ENCODE results near the gene NGFR.

The NGFR gene

DNA sequence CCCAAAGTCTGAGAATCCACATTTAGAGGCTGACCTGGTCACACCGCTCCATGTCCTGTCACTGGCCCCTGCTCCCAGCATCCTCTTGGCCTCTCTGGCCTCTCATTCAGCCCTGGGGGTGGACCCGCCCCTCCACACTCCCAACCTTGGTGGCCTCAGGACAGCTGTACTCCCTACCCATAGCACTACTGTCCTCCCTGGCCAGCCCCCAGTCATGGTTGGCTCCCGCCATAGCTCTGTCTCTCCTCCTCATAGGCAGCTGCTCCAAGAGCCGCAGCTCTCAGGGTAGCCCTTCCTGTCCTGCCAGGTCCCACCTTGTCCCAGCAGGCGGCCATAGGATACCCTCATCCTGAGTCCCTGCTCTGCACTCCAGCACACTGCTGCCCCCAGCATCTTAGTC, 42.4 kb upstream of the NGFR start:
- H3K4me3 ChIP-seq (ENCODE audit: low read length): no peak overlapping the region
- no peak for DNase-seq (ENCODE audit: low read depth)
- TF ChIP-seq, protein P1, sequence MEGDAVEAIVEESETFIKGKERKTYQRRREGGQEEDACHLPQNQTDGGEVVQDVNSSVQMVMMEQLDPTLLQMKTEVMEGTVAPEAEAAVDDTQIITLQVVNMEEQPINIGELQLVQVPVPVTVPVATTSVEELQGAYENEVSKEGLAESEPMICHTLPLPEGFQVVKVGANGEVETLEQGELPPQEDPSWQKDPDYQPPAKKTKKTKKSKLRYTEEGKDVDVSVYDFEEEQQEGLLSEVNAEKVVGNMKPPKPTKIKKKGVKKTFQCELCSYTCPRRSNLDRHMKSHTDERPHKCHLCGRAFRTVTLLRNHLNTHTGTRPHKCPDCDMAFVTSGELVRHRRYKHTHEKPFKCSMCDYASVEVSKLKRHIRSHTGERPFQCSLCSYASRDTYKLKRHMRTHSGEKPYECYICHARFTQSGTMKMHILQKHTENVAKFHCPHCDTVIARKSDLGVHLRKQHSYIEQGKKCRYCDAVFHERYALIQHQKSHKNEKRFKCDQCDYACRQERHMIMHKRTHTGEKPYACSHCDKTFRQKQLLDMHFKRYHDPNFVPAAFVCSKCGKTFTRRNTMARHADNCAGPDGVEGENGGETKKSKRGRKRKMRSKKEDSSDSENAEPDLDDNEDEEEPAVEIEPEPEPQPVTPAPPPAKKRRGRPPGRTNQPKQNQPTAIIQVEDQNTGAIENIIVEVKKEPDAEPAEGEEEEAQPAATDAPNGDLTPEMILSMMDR (conservative IDR thresholded peaks at IDR 0.05; ENCODE audit: low read depth, low read length): no peak

DNA sequence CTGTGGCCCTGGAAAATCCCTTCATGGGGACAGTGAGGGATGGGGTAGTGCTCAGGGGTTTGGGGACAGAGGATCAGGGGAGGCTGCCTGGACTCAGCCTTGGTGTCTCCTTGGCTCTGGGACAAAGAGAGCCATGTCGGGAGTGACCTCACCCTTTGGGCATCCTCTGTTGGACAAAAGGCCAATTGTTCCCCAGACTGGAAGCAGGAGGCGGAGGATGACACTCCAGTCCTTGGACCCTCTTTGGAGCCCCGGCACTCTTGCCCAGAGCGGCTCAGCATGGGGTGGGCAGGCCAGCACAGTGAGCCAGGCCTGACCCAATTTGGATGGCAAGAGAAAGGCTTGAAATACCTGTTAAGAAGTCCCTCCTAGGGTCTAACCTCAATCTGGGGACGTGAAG, 41.0 kb upstream of the NGFR start:
- H3K4me3 ChIP-seq (ENCODE audit: low read length): no peak overlapping the region
- TF ChIP-seq, protein P1 (conservative IDR thresholded peaks at IDR 0.05; ENCODE audit: low read depth, low read length): no peak
- no peak for DNase-seq (ENCODE audit: low read depth)

DNA sequence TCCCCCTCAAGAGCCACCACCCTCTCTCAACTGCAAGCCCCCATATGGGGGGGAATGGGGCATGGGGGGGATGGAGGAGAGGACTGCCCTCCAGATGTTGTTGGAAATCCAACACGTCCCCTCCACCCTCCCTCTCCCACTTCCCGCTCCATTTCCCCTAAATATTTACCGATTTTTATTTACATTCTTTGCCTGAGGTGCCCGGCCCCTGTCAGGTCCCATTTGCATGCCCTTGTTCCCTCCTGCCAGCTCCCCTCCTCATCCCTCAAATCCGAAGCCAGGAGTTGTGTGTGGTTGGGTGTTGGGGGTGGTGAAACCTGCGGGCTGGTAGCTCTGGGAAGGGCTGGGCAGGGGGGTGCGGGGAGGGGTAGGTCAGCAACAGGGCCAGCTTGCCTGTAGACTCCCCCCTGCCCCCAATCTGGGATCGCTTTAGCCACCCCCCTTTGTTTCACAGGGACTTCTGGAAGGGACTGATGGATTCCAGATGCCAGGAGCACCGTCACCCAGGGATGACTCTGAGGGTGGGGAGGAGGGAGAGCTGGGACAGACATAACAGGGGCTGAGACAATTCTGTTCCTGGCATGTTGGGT, 39.7 kb upstream of the NGFR start:
- TF ChIP-seq, protein P1 (conservative IDR thresholded peaks at IDR 0.05; ENCODE audit: low read depth, low read length): no peak
- no peak for DNase-seq (ENCODE audit: low read depth)

DNA sequence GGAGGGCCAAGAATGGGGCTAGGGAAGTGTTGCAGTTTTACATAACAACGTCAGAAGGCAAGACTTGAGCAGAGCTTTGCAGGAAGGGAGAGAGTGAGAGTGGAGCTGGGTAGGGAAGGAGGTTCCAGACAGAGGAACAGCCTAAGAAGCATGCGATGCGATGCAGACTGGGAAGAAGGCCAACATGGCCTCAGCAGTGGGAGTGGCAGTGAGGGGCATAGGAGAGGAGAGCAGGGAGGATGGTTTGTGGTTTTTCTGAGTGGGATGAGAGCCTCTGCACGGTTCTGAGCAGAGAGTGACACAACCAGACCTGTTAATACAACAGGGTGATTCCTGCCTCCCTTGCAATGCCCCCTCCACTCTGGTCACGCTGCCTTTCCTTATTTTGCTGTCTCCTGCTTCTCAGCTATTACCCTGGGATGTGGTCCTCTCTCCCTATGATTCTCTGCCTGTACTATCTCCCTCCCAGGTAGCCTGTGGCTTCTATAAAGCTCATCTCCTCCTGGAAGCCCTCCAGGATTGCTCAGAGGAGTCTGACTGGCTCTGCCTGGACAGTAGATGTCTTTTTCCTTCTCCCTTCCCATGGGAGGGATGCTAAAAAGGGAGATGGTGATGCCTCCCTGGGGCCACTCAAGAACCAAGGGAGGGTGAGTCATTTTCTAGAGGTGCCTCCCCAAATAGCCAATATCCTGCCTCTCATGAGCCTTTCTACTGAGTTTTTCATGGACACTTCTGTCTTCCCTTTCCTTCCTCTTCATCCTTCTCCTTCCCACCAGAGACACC, 38.7 kb upstream of the NGFR start:
- TF ChIP-seq, protein P1 (conservative IDR thresholded peaks at IDR 0.05; ENCODE audit: low read depth, low read length): no peak
- H3K4me3 ChIP-seq (ENCODE audit: low read length): no peak overlapping the region

More for the DNA sequence above, 39.7 kb upstream of the NGFR start:
- no peak overlapping the region for H3K4me3 ChIP-seq (ENCODE audit: low read length)

DNA sequence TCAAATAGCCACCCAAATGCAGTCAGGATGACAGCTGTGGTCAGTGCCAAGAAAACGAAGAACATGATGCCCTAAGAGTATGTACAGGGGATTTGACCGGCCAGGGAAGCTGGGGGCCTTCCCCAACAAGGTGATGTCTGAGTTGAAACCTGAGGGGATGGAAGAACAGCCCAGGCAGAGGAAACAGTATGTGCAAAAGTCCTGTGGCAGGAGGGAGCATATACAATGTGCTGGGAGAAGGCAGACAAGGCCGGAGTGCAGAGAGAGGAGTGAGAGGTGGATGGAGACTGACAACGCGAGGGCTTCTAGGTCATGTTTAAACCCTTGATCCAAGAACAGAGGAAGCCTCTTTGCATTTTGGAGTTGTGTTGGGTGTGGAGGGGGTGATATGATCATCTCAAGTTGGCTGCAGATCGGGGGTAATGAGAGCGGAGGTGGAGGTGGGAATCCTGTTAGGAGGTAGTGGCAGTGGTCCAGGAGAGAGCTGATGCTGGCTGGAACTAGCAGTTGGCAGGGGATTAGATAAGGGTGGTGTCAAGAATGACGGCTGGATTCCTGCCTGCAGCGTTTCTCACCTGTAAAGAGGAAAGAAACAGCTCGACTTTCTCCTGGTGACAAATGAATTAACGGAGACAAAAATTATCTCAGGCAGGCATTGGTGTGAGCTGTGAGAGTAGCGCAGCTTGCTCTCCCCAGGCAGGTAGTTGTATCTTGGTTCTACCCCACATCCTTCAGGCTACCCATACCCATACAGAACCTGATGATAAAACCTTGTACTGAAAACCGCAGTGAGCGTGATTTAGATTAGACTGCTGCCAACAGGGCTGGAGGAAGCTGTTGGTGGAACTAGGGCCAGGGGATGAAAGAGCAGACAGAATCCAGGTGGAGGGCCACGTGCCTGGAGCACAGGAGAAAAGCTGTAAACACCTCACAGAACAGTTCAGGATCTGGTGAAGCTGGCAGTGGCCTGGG, 37.2 kb upstream of the NGFR start:
- DNase-seq (ENCODE audit: low read depth): no peak
- TF ChIP-seq, protein P1 (conservative IDR thresholded peaks at IDR 0.05; ENCODE audit: low read depth, low read length): no peak
- no peak overlapping the region for H3K4me3 ChIP-seq (ENCODE audit: low read length)

More for the DNA sequence above, 38.7 kb upstream of the NGFR start:
- DNase-seq (ENCODE audit: low read depth): peak; percentile 10

DNA sequence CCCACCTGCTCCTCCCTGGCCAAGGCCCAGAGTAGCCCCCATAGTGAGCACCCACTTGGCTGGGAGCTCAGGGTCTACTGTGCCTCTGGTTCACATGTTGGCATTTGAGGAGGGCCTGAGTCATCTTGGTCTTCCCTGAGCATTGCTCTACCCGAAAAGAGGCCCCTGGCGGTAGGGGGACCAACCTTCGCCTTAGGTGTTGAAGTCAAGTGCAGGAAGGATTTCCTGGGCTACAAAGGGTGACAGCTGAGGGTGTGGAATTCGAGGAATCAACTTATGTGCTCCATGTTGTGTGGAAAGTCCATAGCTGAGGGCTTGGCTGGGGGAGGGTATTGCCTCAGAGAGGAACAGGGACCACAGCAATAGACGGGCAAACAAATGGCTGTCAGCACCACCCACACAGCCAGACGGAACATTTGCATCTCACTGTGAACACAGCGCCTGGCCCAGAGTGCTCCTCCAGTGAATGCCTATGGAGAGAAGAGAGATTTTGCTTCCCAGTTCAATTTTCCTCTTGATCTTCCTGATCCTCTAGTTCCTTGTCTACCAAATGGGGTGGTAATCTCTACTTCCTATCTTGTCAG, 35.6 kb upstream of the NGFR start:
- TF ChIP-seq, protein P1 (conservative IDR thresholded peaks at IDR 0.05; ENCODE audit: low read depth, low read length): no peak
- no peak for DNase-seq (ENCODE audit: low read depth)
- H3K4me3 ChIP-seq (ENCODE audit: low read length): no peak overlapping the region
